CMK (cell line): ENCODE results near the gene TBC1D17.
A peak's percentile ranks its signal among the peaks of the same experiment; 100 is the strongest.

Source experiments
- DNase-seq: peaks from one replicate; pipeline ENCODE4 v3.0.0-alpha.2; 2010; ENCODE audit warnings: low read depth

Gene TBC1D17

DNA sequence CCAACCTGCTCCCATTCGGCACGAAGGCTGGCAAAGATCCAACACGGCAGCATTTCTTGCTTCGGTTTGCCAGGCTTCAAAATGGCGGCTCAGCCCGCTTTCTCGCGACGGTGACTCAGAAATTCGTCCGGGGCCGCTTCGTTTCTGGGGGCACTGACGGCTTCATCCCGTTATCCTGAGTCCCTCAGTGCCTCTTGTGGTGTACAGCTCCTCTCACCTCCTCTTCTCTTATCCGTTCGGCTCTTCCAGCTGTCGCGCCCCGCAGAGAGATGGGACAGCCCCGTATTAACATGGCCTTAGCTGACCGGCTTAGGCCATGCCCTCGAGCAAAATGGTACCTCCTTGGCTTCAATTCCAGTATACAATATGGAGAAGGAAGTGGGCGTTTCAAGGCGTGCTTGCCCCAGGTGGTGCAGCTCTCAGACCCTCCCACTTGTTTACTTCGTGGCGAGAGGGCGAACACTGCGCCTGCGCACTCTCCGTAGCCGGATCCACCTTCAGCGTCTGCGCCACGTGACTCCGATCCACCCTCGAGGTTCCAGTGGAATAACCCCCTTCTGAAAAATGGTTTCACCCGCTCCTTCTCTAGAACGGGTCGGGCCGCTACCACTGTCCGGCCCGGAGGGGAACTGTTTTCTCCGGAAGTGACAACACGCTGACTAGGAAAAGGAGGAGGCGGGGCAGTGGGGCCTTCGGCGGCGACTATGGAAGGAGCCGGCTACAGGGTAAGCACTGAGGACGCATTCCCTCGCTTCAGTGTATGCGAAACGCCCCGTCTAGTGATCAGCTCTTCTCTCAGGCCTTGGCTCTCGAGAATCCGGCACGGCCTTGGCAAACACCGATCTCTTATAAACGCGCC, at the start of gene TBC1D17, which contains the start of gene AKT1S1:
Gene TBC1D17, plus strand, starts transcription at position 683 of the 859 bp plus-strand sequence. Its CDS starts 22 bp downstream, at position 705.
Gene AKT1S1, minus strand, starts transcription at position 336 of the 859 bp plus-strand sequence. CDS start 4,060 bp downstream, outside the sequence.
- peak; percentile 100 for DNase-seq

GRCh38 chr19:49829200-49829599, 48.3 kb upstream of the TBC1D17 start:
- no peak for DNase-seq

DNA sequence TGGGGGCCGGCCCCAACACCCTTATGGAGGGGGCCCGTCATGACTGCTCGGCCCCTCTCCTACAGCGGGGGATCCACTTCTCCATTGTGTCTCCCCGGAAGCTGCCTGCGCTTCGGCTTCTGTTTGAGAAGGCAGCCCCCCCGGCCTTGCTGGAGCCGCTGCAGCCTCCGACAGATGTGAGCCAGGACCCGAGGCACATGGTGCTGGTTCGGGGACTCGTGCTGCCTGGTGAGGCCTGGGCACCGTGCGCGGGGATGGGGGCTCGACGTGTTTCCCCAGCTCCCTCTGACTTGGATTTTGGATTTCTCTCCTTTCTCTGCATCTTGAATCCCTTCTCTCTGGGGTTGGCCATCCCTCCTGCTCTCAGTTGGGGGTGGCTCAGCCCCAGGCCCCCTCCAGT, 47.8 kb upstream of the TBC1D17 start:
- no peak for DNase-seq

DNA sequence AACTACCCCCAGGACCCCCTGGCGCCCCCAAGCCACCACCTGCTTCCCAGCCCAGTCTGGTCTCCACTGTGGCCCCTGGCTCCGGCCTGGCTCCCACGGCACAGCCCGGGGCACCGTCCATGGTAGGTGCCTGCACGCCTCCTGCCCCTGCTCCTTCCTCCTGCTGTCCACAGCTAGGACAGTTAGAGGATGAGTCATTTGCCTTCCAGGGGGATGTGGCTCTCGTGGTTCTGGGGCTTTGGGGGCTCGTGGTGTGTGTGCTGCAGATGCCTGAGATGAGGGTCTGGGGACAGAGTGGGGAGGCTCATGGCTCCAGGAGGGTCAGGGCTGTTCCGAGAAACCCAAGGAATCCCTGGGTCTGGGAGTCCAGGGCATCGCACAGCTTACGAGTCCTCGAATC, 46.7 kb upstream of the TBC1D17 start:
- DNase-seq = no peak

GRCh38 chr19:49831592-49831991, 45.9 kb upstream of the TBC1D17 start:
- no peak for DNase-seq

GRCh38 chr19:49832556-49832955, 44.9 kb upstream of the TBC1D17 start:
- no peak for DNase-seq

GRCh38 chr19:49833599-49833998, 43.9 kb upstream of the TBC1D17 start:
- DNase-seq = no peak

- DNase-seq = no peak
These were observed 41.9 kb upstream of the TBC1D17 start for GRCh38 chr19:49835562-49835961.

- DNase-seq = no peak
These were observed 41.1 kb upstream of the TBC1D17 start for GRCh38 chr19:49836176-49837008.

GRCh38 chr19:49837009-49837310, 40.5 kb upstream of the TBC1D17 start:
- DNase-seq = no peak

DNA sequence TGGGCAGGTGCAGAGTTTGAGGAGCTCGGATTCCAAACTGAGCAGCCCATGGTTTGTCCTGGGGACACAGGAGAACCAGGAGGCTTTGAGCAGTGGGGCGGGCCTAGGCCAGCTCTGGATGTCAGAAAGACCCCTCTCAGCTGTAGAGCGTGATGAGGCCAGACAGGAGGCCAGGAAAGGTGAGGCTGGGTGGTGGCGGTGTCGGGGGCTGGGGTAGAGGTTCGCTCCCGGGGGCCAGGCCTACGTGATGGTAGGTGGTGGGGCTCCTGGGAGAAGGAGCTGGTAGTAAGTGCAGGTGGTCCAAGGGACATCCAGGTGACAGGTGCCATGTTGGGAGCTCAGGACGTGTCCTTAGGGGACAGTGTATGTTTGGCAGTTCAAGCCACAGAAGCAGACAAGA, 40.1 kb upstream of the TBC1D17 start:
- DNase-seq = no peak

DNA sequence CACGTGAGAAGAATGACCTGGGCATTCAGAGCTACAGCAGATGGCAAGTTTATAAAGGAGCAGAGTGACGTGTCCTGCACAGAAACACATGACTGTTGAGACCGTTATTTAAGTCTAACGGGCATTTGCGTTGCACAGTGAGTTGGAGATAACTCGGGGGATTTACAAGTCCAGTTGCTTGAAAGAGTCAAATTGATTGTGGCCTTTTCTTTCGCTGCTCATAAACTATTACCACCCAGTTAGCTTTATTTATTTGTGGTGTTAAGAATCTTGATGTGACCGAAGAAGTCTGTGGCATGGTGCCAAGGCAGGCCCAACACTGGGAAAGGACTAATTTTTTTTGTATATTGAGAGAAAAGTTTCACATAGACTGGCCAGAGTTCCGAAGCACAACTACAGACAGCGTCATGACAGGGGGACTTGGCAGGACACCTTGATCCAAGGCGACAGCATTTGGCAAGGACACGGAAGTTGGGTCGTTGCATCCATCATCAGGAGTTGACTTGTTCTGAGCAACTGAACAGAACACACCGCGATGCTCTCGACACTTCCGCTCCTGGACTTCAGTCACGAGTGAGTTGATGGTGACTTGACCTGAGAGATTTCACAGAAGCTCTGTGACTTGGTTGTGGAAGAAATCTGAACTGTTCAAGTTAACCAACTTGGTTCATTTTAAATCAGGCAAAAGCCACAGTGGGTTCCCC, 38.5 kb upstream of the TBC1D17 start:
- DNase-seq = no peak

GRCh38 chr19:49839713-49840112, 37.8 kb upstream of the TBC1D17 start:
- DNase-seq = no peak

- no peak for DNase-seq
These were observed 37.2 kb upstream of the TBC1D17 start for GRCh38 chr19:49840321-49840720.

DNA sequence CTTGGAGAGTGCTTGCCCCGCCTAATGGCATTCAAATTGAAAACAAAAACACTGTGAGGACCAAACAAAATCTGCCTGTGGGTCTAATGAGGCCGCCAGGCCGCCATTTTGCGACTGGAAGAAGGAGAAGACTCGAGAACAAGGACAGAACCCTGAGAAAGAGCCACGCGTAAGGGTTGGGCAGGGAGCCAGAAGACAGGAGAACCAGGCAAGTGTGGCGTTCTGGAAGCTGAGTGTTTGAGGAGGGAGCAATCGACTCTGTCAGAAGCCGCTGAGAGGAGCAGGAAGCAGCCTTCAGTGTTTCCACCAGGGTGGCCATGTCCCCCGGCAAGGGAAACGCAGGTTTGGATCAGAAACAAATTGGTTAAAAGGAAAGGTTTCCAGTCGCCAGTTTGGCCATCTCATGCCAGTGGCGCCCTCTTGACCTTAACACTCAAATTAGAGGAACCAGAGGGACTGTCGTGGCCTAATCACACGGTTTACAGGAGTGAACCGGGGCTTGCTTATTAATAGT, 36.7 kb upstream of the TBC1D17 start:
- DNase-seq = no peak

DNA sequence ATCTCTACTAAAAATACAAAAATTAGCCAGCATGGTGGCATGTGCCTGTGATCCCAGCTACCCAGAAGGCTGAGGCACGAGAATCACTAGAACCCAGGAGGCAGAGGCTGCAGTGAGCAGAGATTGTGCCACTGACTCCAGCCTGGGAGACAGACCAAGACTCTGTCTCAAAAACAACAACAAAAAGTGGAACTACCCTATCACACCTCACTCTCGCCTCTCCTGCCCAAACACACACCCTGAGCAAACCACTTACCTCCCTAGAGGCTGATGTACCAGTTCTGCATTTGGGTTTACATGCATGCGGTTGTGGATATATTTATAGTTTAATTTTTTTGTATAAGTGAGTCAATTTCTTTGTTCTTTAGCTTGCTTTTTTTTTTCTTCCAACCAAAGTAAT, 34.2 kb upstream of the TBC1D17 start:
- no peak for DNase-seq

GRCh38 chr19:49844138-49845095, 33.1 kb upstream of the TBC1D17 start:
- no peak for DNase-seq

DNA sequence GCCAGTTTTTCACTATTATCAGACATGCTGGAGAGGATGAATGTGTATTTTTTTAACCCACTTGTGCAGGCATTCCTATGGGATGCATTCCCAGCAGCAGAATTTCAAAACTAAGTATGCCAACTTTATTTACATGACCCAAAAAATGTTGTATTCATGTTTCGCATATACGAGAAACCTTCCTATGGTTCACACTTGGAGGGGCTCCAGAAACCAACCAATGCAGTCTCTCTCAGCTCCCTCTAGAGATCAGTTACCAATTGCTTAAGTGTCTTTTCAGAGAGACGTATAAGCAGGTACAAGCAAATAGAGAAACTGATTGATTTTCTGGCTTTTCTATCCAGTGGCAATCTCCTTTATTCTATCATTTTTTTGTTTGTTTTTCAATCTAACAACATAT, 32.1 kb upstream of the TBC1D17 start:
- DNase-seq = no peak

DNA sequence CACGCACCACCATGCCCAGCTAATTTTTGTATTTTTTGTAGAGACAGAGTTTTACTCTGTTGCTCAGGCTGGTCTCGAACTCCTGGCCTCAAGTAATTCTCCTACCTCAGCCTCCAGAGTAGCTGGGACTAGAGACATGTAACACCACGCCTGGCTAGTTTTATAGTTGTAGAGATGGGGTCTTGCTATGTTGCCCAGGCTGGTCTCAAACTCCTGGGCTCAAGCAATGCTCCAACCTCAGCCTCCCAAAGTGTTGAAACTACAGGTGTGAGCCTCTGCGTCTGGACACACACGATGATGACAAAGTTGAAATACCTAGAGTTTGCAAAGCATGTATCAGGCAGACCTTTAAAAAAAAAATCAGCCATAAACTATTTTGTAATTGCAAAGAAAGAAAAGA, 31.1 kb upstream of the TBC1D17 start:
- DNase-seq = no peak

DNA sequence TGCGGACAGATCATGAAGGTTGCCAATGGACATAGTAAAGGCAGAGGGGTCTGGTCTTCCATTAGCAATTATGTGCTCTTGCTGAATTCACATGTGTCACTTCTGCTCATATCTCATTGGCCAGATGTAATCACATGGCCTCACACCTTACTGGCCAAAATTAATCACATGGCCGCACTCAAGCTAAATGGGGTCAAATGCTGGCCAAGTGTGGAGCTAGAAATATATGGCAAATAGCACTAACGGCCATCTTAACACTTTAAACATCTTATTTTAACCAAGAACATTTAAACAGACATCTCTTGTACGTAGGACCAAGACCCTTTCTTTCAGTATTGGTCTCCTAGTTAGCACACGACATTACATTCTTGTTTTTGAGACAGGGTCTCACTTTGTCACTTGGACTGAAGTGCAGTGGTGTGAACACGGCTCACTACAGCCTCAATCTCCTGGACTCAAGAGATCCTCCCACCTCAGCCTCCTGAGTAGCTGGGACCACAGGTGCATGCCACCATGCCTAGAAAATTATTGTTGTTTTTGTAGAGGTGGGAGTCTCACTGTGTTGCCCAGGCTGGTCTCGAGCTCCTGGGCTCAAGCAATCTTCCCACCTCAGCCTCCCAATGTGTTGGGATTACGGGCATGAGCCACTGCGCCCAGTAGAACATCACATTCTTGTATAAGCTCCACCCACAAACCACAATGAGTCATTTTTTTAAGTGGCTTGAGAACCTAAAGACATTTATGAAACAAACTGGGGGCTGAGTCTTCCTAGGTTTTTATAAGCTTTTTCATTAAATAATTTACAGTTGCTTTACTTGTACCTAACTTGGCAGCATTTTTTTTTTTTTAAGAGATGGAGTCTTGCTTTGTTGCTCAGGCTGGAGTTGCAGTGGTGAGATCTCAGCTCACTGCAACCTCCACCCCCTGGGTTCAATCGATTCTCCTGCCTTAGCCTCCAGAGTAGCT, 29.5 kb upstream of the TBC1D17 start:
- DNase-seq = no peak
